Karpas-422 (cell line): Measurements from ENCODE around the gene GABRP. TPM values are rescaled to one million over a fixed set of nuclear protein-coding genes. Genes with fewer than 3 reads are reported as not detected.

Experiments
- DNase-seq: peaks from one replicate; pipeline ENCODE4 v3.0.0-alpha.2; 2015
- H2AFZ ChIP-seq: fragments of 200-600 bp; sonication (generic); 2 replicates; pipeline ENCODE4 v1.6.1; 2014; ENCODE audit warnings: antibody characterized with exemption, low read length, mixed read lengths
- H3K27ac ChIP-seq: fragments of 200-600 bp; sonication (generic); 2 replicates; pipeline ENCODE4 v1.5.1; 2014; ENCODE audit warnings: mild to moderate bottlenecking, low read length, moderate library complexity
- H3K27me3 ChIP-seq: fragments of 200-600 bp; sonication (generic); 2 replicates; pipeline ENCODE4 v1.6.1; 2014; ENCODE audit warnings: low read length, mixed read lengths
- H3K36me3 ChIP-seq: fragments of 200-600 bp; sonication (generic); 2 replicates; pipeline ENCODE4 v1.6.1; 2014; ENCODE audit warnings: low read length, mixed read lengths; ENCODE audit not compliant: insufficient read depth
- H3K4me1 ChIP-seq: fragments of 200-600 bp; sonication (generic); 2 replicates; pipeline ENCODE4 v1.6.1; 2014; ENCODE audit warnings: mild to moderate bottlenecking, low read length, mixed read lengths
- H3K4me2 ChIP-seq: fragments of 200-600 bp; sonication (generic); 2 replicates; pipeline ENCODE4 v1.6.1; 2014; ENCODE audit warnings: low read length, low read depth, mild to moderate bottlenecking; ENCODE audit not compliant: poor library complexity, severe bottlenecking
- H3K4me3 ChIP-seq: fragments of 200-600 bp; sonication (generic); 2 replicates; pipeline ENCODE4 v1.5.1; 2014; ENCODE audit warnings: mild to moderate bottlenecking, antibody characterized with exemption, low read length, mixed read lengths
- H3K79me2 ChIP-seq: fragments of 200-600 bp; sonication (generic); 2 replicates; pipeline ENCODE4 v1.6.1; 2014; ENCODE audit warnings: mild to moderate bottlenecking, low read length, mixed read lengths
- H3K9ac ChIP-seq: fragments of 200-600 bp; sonication (generic); 2 replicates; pipeline ENCODE4 v1.6.0; 2014; ENCODE audit warnings: low read length
- H3K9me2 ChIP-seq: fragments of 200-600 bp; sonication (generic), shearing (Covaris generic); replicated peaks from 2 replicates; pipeline ENCODE4 v1.6.0; 2014; ENCODE audit warnings: mild to moderate bottlenecking, low read length, moderate library complexity; ENCODE audit not compliant: insufficient read depth
- H3K9me3 ChIP-seq: fragments of 300-700, 200-600 bp; sonication (generic); 2 replicates; pipeline ENCODE4 v1.6.1; 2014; ENCODE audit warnings: low read length, mixed read lengths
- H4K20me1 ChIP-seq: fragments of 200-600 bp; sonication (generic); 2 replicates; pipeline ENCODE4 v1.6.1; 2014; ENCODE audit warnings: mild to moderate bottlenecking, antibody characterized with exemption, low read length, low read depth; ENCODE audit not compliant: insufficient read depth
- total RNA-seq: library from RNA; depleted of rRNA; stranded (reverse); fragments of >200 nt; shearing (Covaris generic); gene quantifications from 2 replicates; pipeline ENCODE4 v1.2.3, GENCODE V29; 2014; ENCODE audit warnings: low replicate concordance

GABRP gene
- total RNA-seq, 1 experiment from 2014 or later: not detected

DNA sequence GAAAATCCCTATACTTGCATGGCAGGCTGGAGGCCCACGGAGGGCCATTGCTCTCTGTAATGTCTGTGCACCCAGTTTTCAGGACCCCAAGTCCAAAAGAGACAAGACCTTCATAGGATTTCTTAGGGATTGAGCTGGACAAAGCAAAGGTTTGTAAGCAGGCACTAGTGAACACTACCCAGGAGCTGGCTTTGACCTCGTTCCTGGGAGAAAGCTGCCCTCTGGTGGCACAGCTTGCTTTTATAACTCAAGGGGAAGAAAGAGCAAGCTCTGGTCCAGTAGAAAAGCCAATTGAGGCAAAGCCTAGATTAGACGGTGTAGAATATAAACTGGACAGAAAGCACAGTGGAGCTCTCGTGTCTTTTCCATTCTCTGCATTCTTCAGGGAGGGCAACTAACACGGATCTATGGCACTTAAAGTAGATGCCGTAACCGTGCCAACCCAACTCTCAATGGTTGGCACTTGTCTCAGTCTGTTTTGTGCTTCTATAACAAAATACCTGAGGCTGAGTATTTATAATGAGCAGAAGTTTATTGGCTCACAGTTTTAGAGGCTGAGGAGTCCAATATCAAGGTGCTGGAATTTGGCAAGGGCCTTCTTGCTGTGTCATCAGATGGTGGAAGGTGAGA is 7.9 kb downstream of the GABRP start:
- Histone ChIP-seq H2AFZ (no peak overlapping the region), H3K4me2 (no peak overlapping the region), H3K9ac (no peak overlapping the region), H3K27me3 (no peaks in the 10 kb centered on the region), H3K9me2 (no peaks in the 10 kb centered on the region), H3K27ac (no peak overlapping the region), H3K4me1 (no peaks in the 10 kb centered on the region), H3K9me3 (no peaks in the 10 kb centered on the region), H3K4me3 (no peak overlapping the region), H4K20me1 (no peaks in the 10 kb centered on the region), H3K79me2 (no peaks in the 10 kb centered on the region), H3K36me3 (no peaks in the 10 kb centered on the region)
- DNase-seq: peak; percentile 87

- H3K4me2 ChIP-seq: no peak overlapping the region
- DNase-seq: no peak
- no peak overlapping the region for H3K27ac ChIP-seq
- H3K4me3 ChIP-seq: no peak overlapping the region
- no peaks in the 10 kb centered on the region for H3K9me2 ChIP-seq
- no peaks in the 10 kb centered on the region for H3K4me1 ChIP-seq
- H3K27me3 ChIP-seq: no peaks in the 10 kb centered on the region
- H3K79me2 ChIP-seq: no peaks in the 10 kb centered on the region
- no peaks in the 10 kb centered on the region for H4K20me1 ChIP-seq
- H3K9me3 ChIP-seq: no peaks in the 10 kb centered on the region
- H2AFZ ChIP-seq: no peak overlapping the region
- H3K36me3 ChIP-seq: no peaks in the 10 kb centered on the region
- H3K9ac ChIP-seq: no peak overlapping the region
Measured at GRCh38 chr5:170792878-170793277, 9.4 kb downstream of the GABRP start.

DNA sequence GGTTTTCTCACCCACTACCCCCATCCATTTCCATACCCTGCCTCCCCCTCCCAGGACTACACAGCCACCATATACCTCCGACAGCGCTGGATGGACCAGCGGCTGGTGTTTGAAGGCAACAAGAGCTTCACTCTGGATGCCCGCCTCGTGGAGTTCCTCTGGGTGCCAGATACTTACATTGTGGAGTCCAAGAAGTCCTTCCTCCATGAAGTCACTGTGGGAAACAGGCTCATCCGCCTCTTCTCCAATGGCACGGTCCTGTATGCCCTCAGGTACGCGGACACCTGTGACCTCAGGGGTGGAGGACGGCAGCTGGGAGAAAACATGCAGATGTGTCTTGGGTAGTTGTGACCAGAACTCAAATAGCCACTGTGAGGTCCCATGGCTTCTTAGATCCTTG is 11.6 kb downstream of the GABRP start:
- no peaks in the 10 kb centered on the region for H3K9me2 ChIP-seq
- H3K36me3 ChIP-seq: no peaks in the 10 kb centered on the region
- H2AFZ ChIP-seq: no peak overlapping the region
- H3K27ac ChIP-seq: no peak overlapping the region
- DNase-seq: no peak
- no peak overlapping the region for H3K4me3 ChIP-seq
- no peaks in the 10 kb centered on the region for H3K9me3 ChIP-seq
- H3K9ac ChIP-seq: no peak overlapping the region
- no peak overlapping the region for H3K4me2 ChIP-seq
- no peaks in the 10 kb centered on the region for H3K27me3 ChIP-seq
- no peaks in the 10 kb centered on the region for H4K20me1 ChIP-seq
- H3K4me1 ChIP-seq: no peaks in the 10 kb centered on the region
- H3K79me2 ChIP-seq: no peaks in the 10 kb centered on the region

DNA sequence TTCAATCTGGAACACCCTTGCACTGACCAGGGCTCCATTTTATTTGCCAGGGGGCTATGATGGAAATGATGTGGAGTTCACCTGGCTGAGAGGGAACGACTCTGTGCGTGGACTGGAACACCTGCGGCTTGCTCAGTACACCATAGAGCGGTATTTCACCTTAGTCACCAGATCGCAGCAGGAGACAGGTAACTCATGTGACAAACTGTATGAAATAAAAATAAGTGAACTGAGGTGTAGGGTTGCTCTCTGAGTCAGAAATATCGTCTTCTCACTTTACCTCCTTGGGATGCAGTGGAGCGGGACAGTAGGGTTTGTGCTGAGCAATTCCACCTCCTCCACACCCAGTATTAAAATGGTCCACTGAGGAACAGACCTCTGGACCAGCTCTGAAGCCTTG is 22.1 kb downstream of the GABRP start:
- DNase-seq: no peak
- H3K4me2 ChIP-seq: no peak overlapping the region

DNA sequence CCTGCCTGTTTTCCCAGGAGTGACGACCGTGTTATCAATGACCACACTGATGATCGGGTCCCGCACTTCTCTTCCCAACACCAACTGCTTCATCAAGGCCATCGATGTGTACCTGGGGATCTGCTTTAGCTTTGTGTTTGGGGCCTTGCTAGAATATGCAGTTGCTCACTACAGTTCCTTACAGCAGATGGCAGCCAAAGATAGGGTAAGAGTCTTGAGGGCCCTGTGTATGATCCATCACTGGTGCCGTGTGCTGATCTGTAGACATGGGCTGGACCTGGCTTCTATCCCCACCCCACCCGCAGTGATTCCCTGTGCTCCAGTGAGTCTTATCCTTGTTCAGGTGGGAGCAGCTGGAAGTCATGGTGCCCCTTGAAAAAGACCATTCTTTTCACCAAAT is 26.0 kb downstream of the GABRP start:
- H2AFZ ChIP-seq: no peak overlapping the region

More for the DNA sequence above, 22.1 kb downstream of the GABRP start:
- H3K9ac ChIP-seq: no peak overlapping the region
- no peaks in the 10 kb centered on the region for H3K9me3 ChIP-seq
- H3K4me3 ChIP-seq: no peak overlapping the region
- H2AFZ ChIP-seq: no peak overlapping the region
- no peak overlapping the region for H3K27ac ChIP-seq
- no peaks in the 10 kb centered on the region for H4K20me1 ChIP-seq
- H3K4me1 ChIP-seq: no peaks in the 10 kb centered on the region
- H3K79me2 ChIP-seq: no peaks in the 10 kb centered on the region
- no peaks in the 10 kb centered on the region for H3K36me3 ChIP-seq
- no peaks in the 10 kb centered on the region for H3K9me2 ChIP-seq
- no peaks in the 10 kb centered on the region for H3K27me3 ChIP-seq

GRCh38 chr5:170811719-170812118 is 28.2 kb downstream of the GABRP start:
- Histone ChIP-seq H3K27ac (no peak overlapping the region), H3K36me3 (no peaks in the 10 kb centered on the region), H3K9me2 (no peaks in the 10 kb centered on the region), H3K79me2 (no peaks in the 10 kb centered on the region), H3K27me3 (no peaks in the 10 kb centered on the region), H3K9ac (no peak overlapping the region), H3K9me3 (no peaks in the 10 kb centered on the region), H4K20me1 (no peaks in the 10 kb centered on the region), H3K4me2 (no peak overlapping the region), H2AFZ (no peak overlapping the region), H3K4me3 (no peak overlapping the region), H3K4me1 (no peaks in the 10 kb centered on the region)
- no peak for DNase-seq

More for the DNA sequence above, 26.0 kb downstream of the GABRP start:
- Histone ChIP-seq H3K27ac (no peak overlapping the region), H3K9me3 (no peaks in the 10 kb centered on the region), H3K79me2 (no peaks in the 10 kb centered on the region), H3K4me2 (no peak overlapping the region), H3K4me3 (no peak overlapping the region), H3K27me3 (no peaks in the 10 kb centered on the region), H3K9ac (no peak overlapping the region), H4K20me1 (no peaks in the 10 kb centered on the region), H3K9me2 (no peaks in the 10 kb centered on the region), H3K4me1 (no peaks in the 10 kb centered on the region), H3K36me3 (no peaks in the 10 kb centered on the region)
- DNase-seq: peak; percentile 79

GRCh38 chr5:170813231-170813630 is 29.7 kb downstream of the GABRP start:
- Histone ChIP-seq H3K4me2 (no peak overlapping the region), H3K4me1 (no peaks in the 10 kb centered on the region), H4K20me1 (no peaks in the 10 kb centered on the region), H3K27ac (no peak overlapping the region), H3K27me3 (no peaks in the 10 kb centered on the region), H3K36me3 (no peaks in the 10 kb centered on the region), H3K79me2 (no peaks in the 10 kb centered on the region), H3K9me2 (no peaks in the 10 kb centered on the region), H3K9ac (no peak overlapping the region), H2AFZ (no peak overlapping the region), H3K4me3 (no peak overlapping the region), H3K9me3 (no peaks in the 10 kb centered on the region)
- DNase-seq: no peak

GRCh38 chr5:170817195-170817594 is 33.7 kb downstream of the GABRP start:
- Histone ChIP-seq H3K4me2 (no peak overlapping the region), H2AFZ (no peak overlapping the region), H3K9me2 (no peaks in the 10 kb centered on the region), H4K20me1 (no peaks in the 10 kb centered on the region), H3K36me3 (no peaks in the 10 kb centered on the region), H3K4me1 (no peaks in the 10 kb centered on the region), H3K27ac (no peak overlapping the region), H3K4me3 (no peak overlapping the region), H3K27me3 (no peaks in the 10 kb centered on the region), H3K9ac (no peak overlapping the region), H3K79me2 (no peaks in the 10 kb centered on the region), H3K9me3 (no peaks in the 10 kb centered on the region)
- DNase-seq: no peak
